WTC11 (cell line): ENCODE measurements around the gene PDE11A.

Experiments used
- TCF7 ChIP-seq: sonication (generic); formaldehyde crosslinking; IDR thresholded peaks from 2 replicates; pipeline ENCODE4 v1.8.0; 2022; ENCODE audit warnings: mild to moderate bottlenecking, low read depth, missing genetic modification reagents, moderate library complexity
- ZNF263 ChIP-seq: sonication (generic); formaldehyde crosslinking; IDR thresholded peaks from 2 replicates; pipeline ENCODE4 v1.8.1; 2022; ENCODE audit warnings: low read depth, mild to moderate bottlenecking, moderate library complexity, missing genetic modification reagents

DNA sequence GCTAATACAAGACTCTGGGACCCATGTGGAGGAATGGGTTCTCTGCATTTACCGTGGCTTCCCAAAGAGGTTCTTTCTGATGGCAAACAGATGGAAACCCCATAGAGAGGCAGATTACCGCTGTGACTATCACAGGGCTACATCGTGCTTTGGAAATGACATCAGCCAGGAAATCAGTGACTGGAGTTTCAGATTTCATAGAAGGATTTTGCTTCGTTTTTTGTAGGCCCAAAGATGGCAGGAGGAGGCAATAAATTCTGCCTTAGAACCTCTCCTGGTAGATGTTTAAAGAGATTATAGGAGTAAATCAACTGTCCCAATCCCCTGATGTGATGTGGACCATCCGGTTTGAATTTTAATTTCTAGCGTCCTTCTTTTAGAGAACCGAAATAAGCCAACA, 465.9 kb downstream of the PDE11A start:
- TF ChIP-seq TCF7 (CRISPR knock-in tag), result no peak
- TF ChIP-seq ZNF263 (CRISPR knock-in tag), result no peak
